Superior temporal gyrus (tissue), 1 donor: ENCODE results near the gene SMURF1.

ENCODE experiments used
- DNase-seq: peaks from one replicate; pipeline ENCODE4 v3.0.0-alpha.2; 2016; ENCODE audit errors: extremely low spot score

The SMURF1 gene

GRCh38 chr7:98988641-98989040 lies 155.3 kb downstream of the SMURF1 start:
- no peak for DNase-seq

GRCh38 chr7:98985945-98986344 lies 158.0 kb downstream of the SMURF1 start:
- no peak for DNase-seq

DNA sequence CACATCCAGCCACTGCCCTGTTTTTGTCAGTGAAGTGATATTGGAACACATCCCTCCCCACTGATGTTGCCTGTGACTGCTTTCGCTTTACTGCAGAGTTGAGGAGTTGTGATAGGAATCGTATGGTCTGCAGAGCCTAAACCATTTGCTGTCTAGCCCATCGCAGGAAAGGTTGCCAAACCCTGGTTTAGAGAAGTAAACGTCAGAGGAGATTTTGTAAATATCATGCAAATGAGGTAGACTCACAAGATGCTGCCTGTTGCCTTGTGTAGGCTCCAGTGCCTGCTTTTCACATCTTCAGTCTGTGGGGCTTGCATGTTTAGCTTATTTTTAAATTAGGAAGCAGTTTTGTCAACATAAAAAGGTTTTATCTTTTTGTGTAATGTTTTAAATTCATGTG lies 158.5 kb downstream of the SMURF1 start:
- no peak for DNase-seq

DNA sequence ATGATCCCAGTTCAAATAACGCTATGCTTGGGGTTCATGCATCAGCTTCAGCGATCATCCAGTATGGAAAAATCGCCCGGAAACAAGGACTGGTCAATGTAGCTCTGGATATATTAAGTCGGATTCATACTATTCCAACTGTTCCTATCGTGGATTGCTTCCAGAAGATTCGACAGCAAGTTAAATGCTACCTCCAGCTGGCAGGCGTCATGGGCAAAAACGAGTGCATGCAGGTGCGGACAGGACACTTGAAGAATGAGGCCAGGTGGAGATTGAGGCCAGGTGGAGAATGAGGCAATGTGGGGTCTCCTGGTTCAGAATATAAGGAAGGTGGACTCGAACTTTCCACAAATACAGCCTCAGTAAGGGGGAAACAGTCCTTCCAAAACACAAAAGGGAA lies 159.8 kb downstream of the SMURF1 start:
- DNase-seq, result no peak

DNA sequence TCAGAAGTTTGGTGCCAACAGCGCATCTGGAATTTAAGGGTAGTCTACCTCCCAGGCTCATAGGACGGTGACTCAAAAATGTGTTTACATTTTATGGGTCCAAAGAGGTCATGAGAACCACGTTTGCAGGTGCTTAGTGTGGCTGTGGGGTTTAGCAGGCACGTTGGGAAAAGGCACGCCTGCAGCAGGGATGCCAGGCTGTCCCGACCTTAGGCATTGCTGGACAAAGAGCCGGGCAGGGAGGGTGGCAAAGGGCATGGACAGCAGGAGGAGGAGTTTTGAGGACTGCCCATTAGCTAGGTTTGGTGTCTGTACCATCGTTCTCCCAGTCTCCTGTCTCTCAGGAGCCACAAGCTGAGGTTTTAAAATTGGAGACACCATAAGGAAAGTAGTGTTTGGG lies 161.2 kb downstream of the SMURF1 start:
- DNase-seq, result no peak

DNA sequence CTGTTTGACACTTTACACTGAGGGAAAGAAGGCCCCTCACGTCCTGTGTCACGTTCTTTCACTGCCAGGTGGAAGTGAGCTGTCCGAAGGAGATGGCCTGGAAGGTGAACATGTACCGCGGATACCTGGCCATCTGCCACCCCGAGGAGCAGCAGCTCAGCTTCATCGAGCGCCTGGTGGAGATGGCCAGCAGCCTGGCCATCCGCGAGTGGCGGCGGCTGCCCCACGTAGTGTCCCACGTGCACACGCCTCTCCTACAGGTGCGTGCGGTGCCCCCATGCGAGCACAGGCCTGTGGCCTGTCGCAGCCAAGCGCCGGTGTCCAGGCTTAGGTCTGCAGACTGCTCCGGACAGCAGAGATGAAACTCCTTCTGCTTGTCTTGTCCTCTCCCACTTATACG lies 162.2 kb downstream of the SMURF1 start:
- no peak for DNase-seq

DNA sequence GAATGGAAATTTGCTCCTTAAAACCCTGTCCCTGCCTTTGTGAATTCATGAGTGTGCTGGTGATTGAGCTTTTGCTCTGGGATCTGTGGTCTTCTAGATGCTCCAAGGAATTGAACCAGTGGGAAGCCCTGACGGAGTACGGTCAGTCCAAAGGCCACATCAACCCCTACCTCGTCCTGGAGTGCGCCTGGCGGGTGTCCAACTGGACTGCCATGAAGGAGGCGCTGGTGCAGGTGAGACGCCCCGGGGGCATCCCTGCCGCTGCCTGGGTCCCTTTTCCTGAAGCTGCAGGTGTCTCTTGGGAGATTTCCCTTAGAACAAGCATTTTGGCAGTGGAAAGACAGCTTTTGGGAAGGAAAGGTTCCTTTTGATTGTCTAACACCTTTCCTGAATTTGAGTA lies 165.2 kb downstream of the SMURF1 start:
- DNase-seq, result no peak
